Islet of Langerhans (tissue), 1 donor: ENCODE results near the gene WDR75.
"Not testable (repeated sequence)": the region's sequence is repeated elsewhere in the genome, so short reads cannot be mapped to it uniquely, and the experiment has no call there.

Experiments used
- FAIRE-seq: peaks from one replicate; lab custom pipeline; 2011; peaks lifted over from hg19 to GRCh38; lab: Jason Lieb, UNC

The WDR75 gene

GRCh38 chr2:189441709-189442074 is 418 bp downstream of the WDR75 start:
- no peak for FAIRE-seq

- no peak for FAIRE-seq
These were observed 1.2 kb downstream of the WDR75 start for GRCh38 chr2:189442468-189442867.

GRCh38 chr2:189444322-189444721 is 3.0 kb downstream of the WDR75 start:
- FAIRE-seq = no peak

- FAIRE-seq = no peak
These were observed 5.5 kb downstream of the WDR75 start for GRCh38 chr2:189446780-189447179.

- no peak for FAIRE-seq
These were observed 12.7 kb downstream of the WDR75 start for GRCh38 chr2:189454009-189454408.

GRCh38 chr2:189465076-189465475 is 23.8 kb downstream of the WDR75 start:
- FAIRE-seq = no peak

GRCh38 chr2:189465478-189465877 is 24.2 kb downstream of the WDR75 start:
- no peak for FAIRE-seq

GRCh38 chr2:189466046-189466445 is 24.8 kb downstream of the WDR75 start:
- no peak for FAIRE-seq

- peak; percentile 71 for FAIRE-seq
These were observed 25.4 kb downstream of the WDR75 start for GRCh38 chr2:189466656-189467055.

GRCh38 chr2:189467160-189467559 is 25.9 kb downstream of the WDR75 start:
- no peak for FAIRE-seq

GRCh38 chr2:189467593-189467992 is 26.3 kb downstream of the WDR75 start:
- FAIRE-seq = no peak

- no peak for FAIRE-seq
These were observed 33.3 kb downstream of the WDR75 start for GRCh38 chr2:189474526-189474925.

GRCh38 chr2:189477756-189478155 is 36.5 kb downstream of the WDR75 start:
- FAIRE-seq = no peak

- not testable (repeated sequence) for FAIRE-seq
These were observed 37.0 kb downstream of the WDR75 start for GRCh38 chr2:189478289-189478688.

GRCh38 chr2:189481071-189481470 is 39.8 kb downstream of the WDR75 start:
- no peak for FAIRE-seq

GRCh38 chr2:189483571-189483970 is 42.3 kb downstream of the WDR75 start:
- FAIRE-seq = no peak

- FAIRE-seq = no peak
These were observed 42.9 kb downstream of the WDR75 start for GRCh38 chr2:189483980-189484740.

GRCh38 chr2:189485146-189485545 is 43.9 kb downstream of the WDR75 start:
- FAIRE-seq = no peak

GRCh38 chr2:189486237-189486770 is 45.0 kb downstream of the WDR75 start:
- no peak for FAIRE-seq

- FAIRE-seq = no peak
These were observed 46.2 kb downstream of the WDR75 start for GRCh38 chr2:189487283-189488007.

- no peak for FAIRE-seq
These were observed 46.7 kb downstream of the WDR75 start for GRCh38 chr2:189488008-189488310.

GRCh38 chr2:189492451-189492850 is 51.2 kb downstream of the WDR75 start:
- FAIRE-seq = no peak

- FAIRE-seq = no peak
These were observed 56.9 kb downstream of the WDR75 start for GRCh38 chr2:189498205-189498604.

GRCh38 chr2:189499137-189499536 is 57.9 kb downstream of the WDR75 start:
- FAIRE-seq = no peak
